GM18520 (cell line): ENCODE measurements around the gene LIPA.
A peak's percentile ranks its signal among the peaks of the same experiment; 100 is the strongest.
"Not testable (repeated sequence)": the region's sequence is repeated elsewhere in the genome, so short reads cannot be mapped to it uniquely, and the experiment has no call there.

Experiments used
- ATAC-seq: cut with Tn5 transposase; IDR thresholded peaks from one replicate; pipeline ENCODE4 v1.9.1; 2021; ENCODE audit not compliant: unreplicated experiment

Gene LIPA

DNA sequence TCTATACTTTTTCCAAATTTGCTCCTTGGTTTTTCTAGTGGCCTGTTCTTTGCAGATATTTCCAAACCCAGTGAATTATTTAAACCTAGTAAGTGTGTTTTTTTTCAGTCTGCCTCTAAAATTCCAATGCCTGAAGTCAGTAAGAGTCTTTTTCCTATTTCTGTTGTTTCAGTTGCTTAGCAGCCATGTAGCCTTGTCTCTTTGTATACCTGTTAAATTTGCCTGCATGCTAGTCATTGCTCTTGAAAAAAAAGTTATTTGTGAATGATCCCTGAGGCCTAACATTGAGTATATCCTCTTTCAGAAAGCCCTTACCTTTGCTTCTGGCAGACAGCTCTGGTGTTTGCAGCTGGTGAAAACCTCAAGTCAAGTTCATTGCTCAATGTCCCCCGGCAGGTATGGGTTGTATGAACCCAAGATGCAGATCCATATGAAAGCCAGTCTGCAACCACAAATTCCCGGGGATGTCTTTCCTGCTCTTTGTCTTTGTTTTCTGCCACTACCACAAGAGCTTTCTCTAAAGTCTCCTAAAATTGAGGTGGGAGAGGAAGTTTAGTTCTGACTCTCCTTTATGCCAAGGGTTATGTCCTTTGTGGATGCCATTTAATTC, 80.2 kb downstream of the LIPA start:
- ATAC-seq = no peak

DNA sequence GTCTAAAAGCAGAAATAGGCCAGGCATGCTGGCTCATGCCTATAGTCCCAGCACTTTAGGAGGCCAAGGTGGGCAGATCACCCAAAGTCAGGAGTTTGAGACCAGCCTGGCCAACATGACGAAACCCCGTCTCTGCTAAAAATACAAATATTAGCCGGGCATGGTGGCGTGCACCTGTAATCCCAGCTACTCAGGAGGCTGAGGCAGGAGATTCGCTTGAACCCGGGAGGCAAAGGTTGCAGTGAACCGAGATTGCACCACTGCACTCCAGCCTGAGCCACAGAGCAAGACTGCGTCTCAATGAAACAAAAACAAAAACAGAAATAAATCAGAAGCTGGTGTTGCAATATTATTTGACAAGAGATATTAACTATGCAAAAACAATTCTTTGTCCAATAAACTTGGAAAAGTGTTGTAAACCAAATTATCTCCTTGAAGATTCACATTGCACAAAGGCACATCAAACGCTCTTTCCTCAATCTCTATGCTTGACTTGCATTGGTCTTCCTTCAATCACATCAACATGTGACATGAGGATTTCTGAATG, 83.1 kb downstream of the LIPA start:
- not testable (repeated sequence) for ATAC-seq

DNA sequence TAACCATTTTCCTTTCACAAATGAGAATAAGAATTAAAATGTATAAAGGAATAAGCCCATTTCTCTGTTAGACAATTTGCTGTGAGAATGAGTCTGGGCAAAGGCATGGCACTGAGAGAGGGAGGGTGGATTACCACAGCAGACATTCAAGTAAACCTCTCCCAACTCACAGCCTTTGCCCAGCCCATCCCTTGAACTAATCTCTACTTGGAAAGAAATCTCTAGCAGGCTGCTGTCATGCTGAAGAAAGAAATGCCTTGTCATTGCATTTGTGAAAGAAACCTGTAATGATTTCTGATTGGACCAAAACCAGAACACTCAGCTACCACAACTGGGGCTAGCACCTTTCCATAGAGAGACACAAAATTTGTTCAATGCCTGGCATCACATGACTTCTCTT, 83.7 kb downstream of the LIPA start:
- no peak for ATAC-seq

DNA sequence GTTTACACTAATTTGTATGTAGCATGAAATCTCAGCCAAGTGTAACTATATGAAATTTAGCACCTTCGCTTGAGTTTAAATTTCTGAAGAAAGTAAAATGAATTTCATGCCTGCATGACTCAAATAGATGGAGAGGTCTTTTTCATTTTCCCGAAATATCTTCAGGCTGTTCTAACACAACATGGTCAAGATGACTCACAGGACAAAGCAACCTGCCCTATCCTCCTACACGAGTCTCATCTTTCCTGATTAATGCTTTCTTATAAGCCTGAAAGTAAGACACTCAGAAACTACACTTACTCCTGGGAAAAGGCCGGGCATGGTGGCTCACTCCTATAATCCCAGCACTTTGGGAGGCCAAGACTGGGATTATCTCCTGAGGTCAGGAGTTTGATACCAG, 85.7 kb downstream of the LIPA start:
- ATAC-seq = no peak

DNA sequence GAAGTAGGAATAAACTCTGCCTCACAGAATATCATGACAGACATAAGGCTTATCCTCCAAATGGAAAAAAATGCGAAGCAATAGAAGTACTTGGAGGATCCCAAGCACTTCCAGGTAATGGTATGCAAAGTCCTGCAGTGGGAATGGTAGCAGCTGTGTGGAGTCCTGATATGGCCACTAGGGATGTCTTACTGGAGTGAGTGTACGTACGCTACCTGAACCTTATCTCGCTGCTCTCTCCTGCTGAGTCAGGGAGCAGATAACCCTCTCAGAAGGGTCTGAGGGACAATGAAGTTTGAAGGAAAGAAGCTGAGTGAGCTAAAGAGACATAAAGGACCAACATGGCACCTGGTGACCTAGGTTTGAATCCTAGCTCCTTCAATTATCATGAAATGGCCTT, 86.7 kb downstream of the LIPA start:
- no peak for ATAC-seq

DNA sequence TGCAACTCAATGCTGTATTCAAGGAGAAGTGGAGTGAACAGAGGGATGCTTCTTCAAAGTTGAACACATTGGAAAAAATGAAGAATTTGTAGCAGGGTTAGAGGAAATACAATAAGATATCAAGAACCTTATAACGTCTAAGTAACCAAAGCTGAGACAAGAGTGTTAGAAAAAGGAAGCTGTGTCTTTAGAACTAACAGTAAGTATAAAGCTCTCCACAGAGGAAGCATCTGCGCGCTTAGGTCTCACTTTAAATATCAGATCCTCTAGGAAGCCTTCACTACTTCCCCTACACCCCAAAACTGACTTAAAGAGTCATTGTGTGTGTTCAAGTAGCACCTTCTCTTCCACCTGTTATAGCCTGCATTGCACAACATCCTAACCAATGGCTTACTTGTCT, 87.5 kb downstream of the LIPA start:
- peak; percentile 3 for ATAC-seq
